ENCODE data around the gene CTTNBP2NL.

DNA sequence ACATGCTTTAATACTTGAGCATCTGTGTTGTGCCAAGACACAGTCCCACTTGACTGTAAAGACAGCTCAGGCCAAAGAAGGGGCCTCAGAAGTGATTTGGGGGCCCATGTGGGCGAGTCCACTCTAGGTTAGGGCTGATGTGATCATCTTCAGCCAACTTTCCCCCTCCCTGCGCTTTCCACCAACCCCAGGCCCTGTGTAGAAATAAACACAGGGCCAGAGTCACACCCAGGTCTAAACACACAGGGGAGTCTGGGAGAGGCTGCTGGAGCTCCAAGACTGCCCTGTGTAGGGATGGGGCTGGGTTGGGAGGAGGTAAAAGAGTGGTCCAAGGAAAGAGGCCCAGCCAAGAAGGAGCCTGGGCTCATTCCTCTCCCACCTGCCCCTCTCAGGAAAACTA is 110.3 kb downstream of the CTTNBP2NL start:
- TF ChIP-seq ZNF274 (IDR thresholded peaks at IDR 0.05; ENCODE audit: low read depth, low read length) (no peak), YY1 (IDR thresholded peaks at IDR 0.05; ENCODE audit: insufficient read depth, insufficient read length) (no peak)
